Measurements from ENCODE around the gene PCDH8. TPM values are rescaled to one million over a fixed set of nuclear protein-coding genes. Genes with fewer than 3 reads are reported as not detected.

The PCDH8 gene
- total RNA-seq, 1 donor from 2014 or later, result 89.0 TPM

GRCh38 chr13:52891706-52892105, 43.3 kb upstream of the PCDH8 start:
- no peak for TF ChIP-seq CTCF (IDR thresholded peaks at IDR 0.05; ENCODE audit: partially characterized antibody, unreplicated experiment)
- H3K9me3 Mint-ChIP-seq (ENCODE audit: unreplicated experiment), result peaks cover under 1% of the 10 kb centered on the region
- no peak overlapping the region for H3K4me3 Mint-ChIP-seq (ENCODE audit: unreplicated experiment)
- no peak overlapping the region for H3K27ac Mint-ChIP-seq (ENCODE audit: unreplicated experiment)
- H3K27me3 Mint-ChIP-seq (ENCODE audit: unreplicated experiment), result no peaks in the 10 kb centered on the region
- no peaks in the 10 kb centered on the region for H3K36me3 Mint-ChIP-seq (ENCODE audit: unreplicated experiment)
- peaks cover 33% of the 10 kb centered on the region for H3K4me1 Mint-ChIP-seq (ENCODE audit: low read depth, unreplicated experiment)
- no peak for DNase-seq

- Mint-ChIP-seq H3K9me3 (ENCODE audit: unreplicated experiment) (no peaks in the 10 kb centered on the region), H3K27me3 (ENCODE audit: unreplicated experiment) (no peaks in the 10 kb centered on the region), H3K4me3 (ENCODE audit: unreplicated experiment) (no peak overlapping the region), H3K27ac (ENCODE audit: unreplicated experiment) (no peak overlapping the region), H3K36me3 (ENCODE audit: unreplicated experiment) (no peaks in the 10 kb centered on the region), H3K4me1 (ENCODE audit: low read depth, unreplicated experiment) (peaks cover 4% of the 10 kb centered on the region)
- DNase-seq, result no peak
- TF ChIP-seq CTCF (IDR thresholded peaks at IDR 0.05; ENCODE audit: partially characterized antibody, unreplicated experiment), result no peak
These were observed 38.7 kb upstream of the PCDH8 start for GRCh38 chr13:52887165-52887564.

- no peak for TF ChIP-seq CTCF (IDR thresholded peaks at IDR 0.05; ENCODE audit: partially characterized antibody, unreplicated experiment)
- peaks cover 14% of the 10 kb centered on the region for H3K4me1 Mint-ChIP-seq (ENCODE audit: low read depth, unreplicated experiment)
- DNase-seq, result no peak
- H3K27ac Mint-ChIP-seq (ENCODE audit: unreplicated experiment), result no peak overlapping the region
- H3K9me3 Mint-ChIP-seq (ENCODE audit: unreplicated experiment), result peaks cover 2% of the 10 kb centered on the region
- H3K27me3 Mint-ChIP-seq (ENCODE audit: unreplicated experiment), result no peaks in the 10 kb centered on the region
- H3K36me3 Mint-ChIP-seq (ENCODE audit: unreplicated experiment), result peaks cover 4% of the 10 kb centered on the region
- H3K4me3 Mint-ChIP-seq (ENCODE audit: unreplicated experiment), result no peak overlapping the region
These were observed 36.7 kb upstream of the PCDH8 start for GRCh38 chr13:52885141-52885540.

- peaks cover 15% of the 10 kb centered on the region for H3K4me1 Mint-ChIP-seq (ENCODE audit: low read depth, unreplicated experiment)
- no peaks in the 10 kb centered on the region for H3K27me3 Mint-ChIP-seq (ENCODE audit: unreplicated experiment)
- DNase-seq, result no peak
- no peak overlapping the region for H3K27ac Mint-ChIP-seq (ENCODE audit: unreplicated experiment)
- H3K4me3 Mint-ChIP-seq (ENCODE audit: unreplicated experiment), result no peak overlapping the region
- TF ChIP-seq CTCF (IDR thresholded peaks at IDR 0.05; ENCODE audit: partially characterized antibody, unreplicated experiment), result no peak
- peaks cover 4% of the 10 kb centered on the region for H3K36me3 Mint-ChIP-seq (ENCODE audit: unreplicated experiment)
- peaks cover 2% of the 10 kb centered on the region for H3K9me3 Mint-ChIP-seq (ENCODE audit: unreplicated experiment)
These were observed 36.1 kb upstream of the PCDH8 start for GRCh38 chr13:52884429-52885010.

- Mint-ChIP-seq H3K4me3 (ENCODE audit: unreplicated experiment) (no peak overlapping the region), H3K27ac (ENCODE audit: unreplicated experiment) (no peak overlapping the region), H3K4me1 (ENCODE audit: low read depth, unreplicated experiment) (peaks cover 15% of the 10 kb centered on the region), H3K9me3 (ENCODE audit: unreplicated experiment) (peaks cover 5% of the 10 kb centered on the region), H3K36me3 (ENCODE audit: unreplicated experiment) (peaks cover 4% of the 10 kb centered on the region), H3K27me3 (ENCODE audit: unreplicated experiment) (no peaks in the 10 kb centered on the region)
- no peak for DNase-seq
- TF ChIP-seq CTCF (IDR thresholded peaks at IDR 0.05; ENCODE audit: partially characterized antibody, unreplicated experiment), result no peak
These were observed 34.3 kb upstream of the PCDH8 start for GRCh38 chr13:52882785-52883184.
